ENCODE measurements around the gene KISS1.

KISS1 gene

GRCh38 chr1:204141131-204141530, 55.2 kb downstream of the KISS1 start:
- DNase-seq (ENCODE audit: low read depth in 2 of 2, low spot score in 1 of 2): no peak
